GM18505 (cell line): Measurements from ENCODE around the gene RFPL2.
"Not testable (repeated sequence)": the region's sequence is repeated elsewhere in the genome, so short reads cannot be mapped to it uniquely, and the experiment has no call there.

ENCODE experiments used
- ATAC-seq: cut with Tn5 transposase; IDR thresholded peaks from one replicate; pipeline ENCODE4 v1.9.1; 2021; ENCODE audit not compliant: unreplicated experiment
- POLR2A ChIP-seq: IDR thresholded peaks from 4 replicates; pipeline ENCODE4 v1.6.1; 2011; ENCODE audit warnings: borderline replicate concordance; ENCODE audit not compliant: insufficient read depth, insufficient read length; ENCODE audit errors: extremely low read depth

RFPL2 gene

DNA sequence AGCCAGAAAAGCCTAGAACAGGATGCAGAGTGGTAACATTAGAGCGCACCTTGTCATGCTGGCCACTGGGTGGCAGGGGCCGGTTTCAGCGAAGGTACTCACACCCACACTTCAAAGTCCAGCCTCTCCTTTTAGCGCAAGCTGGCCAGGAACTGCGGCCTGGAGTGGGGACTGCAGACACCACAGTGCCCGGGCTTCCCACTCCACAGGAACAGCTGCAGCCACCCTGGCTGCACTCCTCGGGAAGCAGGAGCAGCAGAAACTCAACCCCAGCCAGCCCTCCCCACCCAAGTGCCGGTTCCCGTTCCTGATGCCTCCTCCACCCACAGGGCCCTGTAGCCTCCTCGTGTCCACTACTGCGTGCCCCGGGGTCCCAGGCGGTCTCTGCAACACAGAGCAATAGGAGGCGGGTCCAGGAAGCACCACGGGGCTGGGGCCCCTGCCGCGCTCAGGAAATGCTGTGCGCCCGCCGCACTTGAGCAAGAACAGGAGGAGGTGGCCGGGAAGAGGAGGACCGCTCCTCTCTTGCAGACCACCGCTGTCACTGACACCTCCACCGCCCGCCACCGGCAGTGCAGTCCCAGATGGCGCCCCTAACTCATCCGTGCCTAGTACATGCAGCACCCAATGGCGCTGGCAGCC, 2.2 kb downstream of the RFPL2 start:
- ATAC-seq = no peak
- TF ChIP-seq POLR2A = no peak

DNA sequence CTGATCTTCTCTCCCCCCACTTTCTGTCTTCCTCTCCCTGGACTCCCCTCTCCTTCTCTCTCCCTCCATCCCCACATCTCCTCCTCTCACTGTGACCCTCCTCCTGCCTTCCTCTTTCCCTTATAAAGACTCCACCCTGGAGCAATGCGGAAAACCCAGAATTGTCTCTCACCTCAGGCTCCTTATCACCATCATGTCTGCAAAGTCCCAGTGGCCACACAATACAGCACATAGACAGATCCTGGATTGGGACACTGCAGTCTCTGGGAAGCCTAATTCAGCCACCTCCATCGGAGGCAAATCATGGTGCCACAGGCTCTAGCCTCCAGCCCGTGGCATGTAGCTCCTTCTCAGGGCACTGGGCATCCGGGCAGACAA, 2.7 kb downstream of the RFPL2 start:
- no peak for TF ChIP-seq POLR2A
- ATAC-seq = no peak

DNA sequence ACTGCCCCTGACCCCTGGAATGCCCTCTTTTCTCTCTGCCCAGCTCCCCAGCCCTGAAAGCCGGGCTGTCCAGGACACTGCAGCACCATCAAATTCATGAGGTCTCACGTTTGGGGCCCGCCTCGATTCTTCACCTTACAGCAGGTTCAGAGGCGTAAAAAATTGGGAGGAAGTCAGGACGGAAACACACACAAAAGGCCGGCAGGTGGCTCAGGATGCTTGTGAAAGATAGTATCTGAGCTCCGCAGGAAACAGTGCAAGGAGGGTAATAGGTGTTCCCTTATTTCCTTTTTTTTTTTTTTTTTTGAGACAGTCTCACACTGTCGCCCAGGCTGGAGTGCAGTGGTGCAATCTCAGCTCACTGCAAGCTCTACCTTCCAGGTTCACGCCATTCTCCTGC, 4.1 kb downstream of the RFPL2 start:
- no peak for ATAC-seq
- no peak for TF ChIP-seq POLR2A

- ATAC-seq = no peak
- no peak for TF ChIP-seq POLR2A
Measured at GRCh38 chr22:32199961-32200360, 4.9 kb downstream of the RFPL2 start.

DNA sequence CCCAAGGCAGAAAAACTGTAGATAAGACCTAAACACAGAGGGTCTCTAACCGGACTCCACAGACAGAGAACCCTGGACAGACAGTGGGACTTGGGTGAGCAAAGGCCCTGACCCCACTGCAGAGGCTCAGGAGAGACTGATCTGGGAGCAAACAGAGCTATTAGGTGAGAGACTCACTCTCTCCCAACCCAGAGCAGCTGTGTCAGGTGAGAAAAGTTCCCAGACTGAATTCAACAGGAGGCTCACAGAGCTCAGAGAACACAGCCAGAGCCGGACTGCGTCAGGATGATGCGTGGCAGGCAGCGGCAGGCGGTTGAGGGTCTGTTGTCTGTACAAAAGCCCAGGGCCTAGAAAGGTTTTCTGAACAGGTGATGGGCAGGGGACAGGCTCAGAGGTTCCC, 5.5 kb downstream of the RFPL2 start:
- TF ChIP-seq POLR2A = no peak
- no peak for ATAC-seq

DNA sequence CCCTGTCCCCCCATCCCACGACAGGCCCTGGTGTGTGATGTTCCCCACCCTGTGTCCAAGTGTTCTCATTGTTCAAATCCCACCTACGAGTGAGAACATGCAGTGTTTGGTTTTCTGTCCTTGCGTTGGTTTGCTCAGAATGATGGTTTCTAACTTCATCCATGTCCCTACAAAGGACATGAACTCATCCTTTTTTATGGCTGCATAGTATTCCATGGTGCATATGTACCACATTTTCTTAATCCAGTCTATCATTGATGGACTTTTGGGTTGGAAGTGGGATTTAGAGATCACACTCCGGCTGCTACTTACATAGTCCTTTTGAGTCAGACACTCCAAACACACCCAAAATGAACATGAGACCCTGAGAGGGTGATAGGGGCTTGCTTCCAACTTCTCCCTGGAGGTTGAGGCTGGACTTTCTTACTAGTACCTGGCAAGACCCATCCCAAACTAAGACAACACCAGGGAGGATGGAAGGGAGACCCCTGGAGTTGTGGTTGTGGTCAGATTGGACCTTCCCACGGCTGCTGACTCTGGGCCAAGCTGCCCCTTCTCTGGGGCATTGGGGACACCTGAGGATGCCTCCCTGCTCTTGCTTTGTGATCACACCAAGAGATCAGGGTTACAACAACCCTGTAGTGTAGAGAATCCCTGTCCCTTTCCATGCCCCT, 7.2 kb downstream of the RFPL2 start:
- ATAC-seq = not testable (repeated sequence)

DNA sequence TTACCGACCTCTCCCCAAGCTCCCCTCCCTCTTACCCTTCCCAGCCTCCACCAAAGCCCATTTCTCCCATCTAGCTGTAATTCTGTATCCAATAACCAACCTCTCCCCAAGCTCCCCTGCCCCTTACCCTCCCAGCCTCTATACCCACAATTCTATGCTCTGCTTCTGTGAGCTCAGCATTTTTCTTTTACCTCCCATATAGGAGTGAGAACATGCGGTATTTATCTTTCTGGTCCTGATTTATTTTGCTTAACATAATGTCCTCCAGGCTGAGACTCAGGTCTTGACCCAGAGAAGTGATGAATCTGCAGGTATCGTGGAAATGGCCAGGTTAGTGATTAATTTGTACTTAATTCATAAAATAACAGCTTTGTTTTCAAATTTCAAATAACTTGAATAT, 9.0 kb downstream of the RFPL2 start:
- ATAC-seq = not testable (repeated sequence)

GRCh38 chr22:32193346-32193745, 11.5 kb downstream of the RFPL2 start:
- ATAC-seq = not testable (repeated sequence)

DNA sequence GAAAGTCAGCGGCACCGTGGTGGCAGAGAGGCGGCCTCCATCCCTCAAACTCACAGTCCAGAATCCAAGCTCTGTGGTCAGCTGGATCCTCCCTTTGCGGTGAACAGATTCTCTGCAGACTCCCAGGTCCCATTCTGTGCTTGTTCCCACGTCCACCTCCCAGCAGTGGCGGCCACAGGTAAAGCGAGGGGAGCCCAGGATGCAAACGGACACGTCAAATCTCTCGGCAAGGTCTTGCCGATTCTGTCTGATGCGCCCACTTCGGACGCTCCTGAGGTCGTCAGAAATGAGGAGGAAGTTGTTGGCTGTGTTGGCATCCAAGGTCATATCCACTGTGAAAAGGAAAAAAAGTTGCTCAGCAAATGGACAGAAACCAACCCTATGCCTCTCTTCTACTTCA, 13.9 kb downstream of the RFPL2 start:
- not testable (repeated sequence) for ATAC-seq

DNA sequence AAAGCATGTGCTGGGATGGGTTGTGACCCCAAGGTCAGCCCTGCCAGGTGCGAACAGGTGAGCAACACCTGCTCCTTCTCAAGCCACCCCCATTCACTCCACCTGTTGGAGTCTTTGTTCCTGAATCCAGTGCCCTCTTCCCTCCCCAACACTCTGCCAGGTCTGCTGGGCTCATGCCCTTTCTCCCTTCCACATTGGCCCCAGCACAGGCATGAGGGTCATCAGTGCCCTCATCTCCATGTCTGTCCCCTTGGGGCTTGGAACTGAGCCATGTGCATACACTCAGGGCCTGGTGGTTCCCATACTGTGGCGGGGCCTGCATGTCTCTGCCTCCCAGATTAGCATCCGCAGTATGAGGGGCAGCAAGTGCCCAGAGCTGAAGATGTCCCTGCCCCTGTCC, 19.1 kb downstream of the RFPL2 start:
- no peak for ATAC-seq
- no peak for TF ChIP-seq POLR2A

DNA sequence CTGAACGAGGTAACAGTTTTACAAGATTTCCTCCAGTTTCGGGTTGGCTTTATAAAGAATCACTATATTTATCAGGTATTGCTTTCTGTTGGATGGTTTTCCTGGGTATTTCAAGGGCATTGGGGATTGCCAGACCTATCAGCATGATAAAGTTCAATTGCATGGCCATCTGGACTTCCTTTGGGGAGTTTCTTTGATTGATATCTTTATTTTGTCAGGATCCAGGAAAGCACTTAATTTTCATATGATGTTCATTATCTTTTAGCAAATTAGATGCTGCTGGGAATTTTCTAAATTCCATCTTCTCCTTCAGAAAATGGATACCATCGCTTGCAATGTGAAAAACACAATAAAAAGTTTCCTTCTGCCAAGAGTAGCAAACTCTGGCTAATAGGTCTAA, 21.2 kb downstream of the RFPL2 start:
- no peak for TF ChIP-seq POLR2A
- ATAC-seq = no peak

DNA sequence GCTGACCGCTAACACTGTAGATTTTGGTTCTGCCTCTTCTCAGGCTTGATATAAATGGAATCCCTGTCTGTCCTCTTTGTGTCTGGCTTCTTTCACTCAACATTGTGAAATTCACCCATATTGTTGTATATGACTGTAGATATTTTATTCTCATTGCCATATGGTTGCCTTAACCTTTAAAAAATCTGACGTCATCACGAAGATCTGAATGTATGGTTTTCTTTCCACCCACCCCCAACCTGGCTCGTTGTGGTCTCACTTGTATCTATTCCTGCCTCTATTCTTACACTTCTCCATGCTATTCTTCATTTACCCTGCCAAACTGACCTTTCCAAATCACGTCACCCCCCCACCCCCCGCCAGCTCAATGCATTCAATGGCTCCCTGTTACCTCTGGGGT, 23.8 kb downstream of the RFPL2 start:
- no peak for ATAC-seq
- TF ChIP-seq POLR2A = no peak

GRCh38 chr22:32177221-32177765, 27.6 kb downstream of the RFPL2 start:
- no peak for TF ChIP-seq POLR2A
- no peak for ATAC-seq

- TF ChIP-seq POLR2A = no peak
- no peak for ATAC-seq
Measured at GRCh38 chr22:32175683-32176644, 28.9 kb downstream of the RFPL2 start.
